ENCODE results near the gene GPATCH4. TPM values are rescaled to one million over a fixed set of nuclear protein-coding genes. Genes with fewer than 3 reads are reported as not detected.
"Not testable (repeated sequence)": the region's sequence is repeated elsewhere in the genome, so short reads cannot be mapped to it uniquely, and the experiment has no call there.

GPATCH4 gene
- total RNA-seq, 2 experiments from 2014 or later: 29.9 to 33.4 TPM

DNA sequence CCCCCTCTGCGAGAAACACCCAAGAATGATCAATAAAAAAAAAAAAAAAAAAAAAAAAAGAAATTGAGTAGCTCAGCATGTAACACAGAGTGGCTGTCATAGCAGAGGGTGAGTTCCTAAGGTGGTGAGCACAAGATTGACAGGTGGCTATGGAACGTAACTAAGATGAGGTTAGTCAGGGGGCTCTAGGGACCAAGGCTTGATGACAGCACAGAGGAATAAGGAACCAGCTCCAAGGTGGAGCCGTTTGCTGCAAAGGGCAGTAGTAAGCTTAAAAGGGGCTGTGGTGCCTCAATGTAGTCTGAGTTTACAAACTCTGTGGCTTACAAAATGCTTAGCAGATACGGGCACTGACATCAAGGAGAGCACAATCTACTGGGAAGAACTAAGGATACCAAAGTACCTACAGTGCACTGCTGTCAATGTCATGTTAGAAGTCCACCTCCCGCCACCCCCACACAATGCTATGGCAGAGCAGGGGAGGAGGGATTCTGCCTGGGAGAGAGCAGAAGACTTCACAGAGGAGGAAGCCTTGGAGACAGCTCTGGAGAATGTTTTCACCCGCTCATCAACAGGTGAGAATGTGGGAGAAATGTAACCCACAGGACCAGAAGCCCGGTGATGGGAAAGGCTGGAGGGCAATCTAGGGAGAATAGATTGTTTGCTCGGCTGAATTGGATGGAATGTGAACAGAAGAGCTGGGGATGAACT is 42.0 kb downstream of the GPATCH4 start:
- POLR2A ChIA-PET: no interaction called here
- Mint-ChIP-seq H3K27me3 (no peaks in the 10 kb centered on the region), H3K36me3 (ENCODE audit: low read depth) (peaks cover 18% of the 10 kb centered on the region), H3K27ac (no peak overlapping the region), H3K4me3 (no peak overlapping the region), H3K9me3 (no peaks in the 10 kb centered on the region), H3K4me1 (no peaks in the 10 kb centered on the region)
- no peak for DNase-seq
- CTCF ChIA-PET: interaction anchor here (0.5 to 1.0 kb wide), 2 partner anchors 8 to 184 kb away, joined by 3 to 4 read pairs; no protein-coding TSS in a partner anchor

DNA sequence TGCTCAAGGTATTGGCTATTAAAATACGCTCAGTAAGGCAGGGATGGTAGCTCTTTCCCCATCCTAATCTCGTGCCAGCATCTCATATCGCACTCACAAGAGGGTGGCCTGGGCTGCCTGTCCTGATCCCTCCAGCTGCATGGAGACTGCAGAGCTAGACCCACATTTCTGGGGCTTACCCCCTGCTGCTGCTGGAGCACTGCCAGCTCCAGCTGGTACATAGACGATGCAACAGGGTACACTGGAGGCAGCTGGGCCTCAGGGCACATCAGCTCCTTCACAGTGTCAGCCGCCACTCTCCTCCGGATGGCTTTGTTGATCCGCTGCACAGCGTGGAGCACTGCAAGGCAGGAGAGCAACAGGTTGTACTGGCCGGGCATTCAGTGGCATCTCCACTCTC is 44.9 kb downstream of the GPATCH4 start:
- no peak for DNase-seq
- ChIA-PET POLR2A (no interaction called here), CTCF (interaction anchor here (0.6 to 1.1 kb wide), 3 partner anchors 20 to 76 kb away, joined by 3 read pairs; partner anchors contain the start of gene TTC24)
- Mint-ChIP-seq H3K4me3 (no peak overlapping the region), H3K27me3 (no peaks in the 10 kb centered on the region), H3K27ac (no peak overlapping the region), H3K9me3 (no peaks in the 10 kb centered on the region), H3K36me3 (ENCODE audit: low read depth) (peaks cover 18% of the 10 kb centered on the region), H3K4me1 (peaks cover 2% of the 10 kb centered on the region)

DNA sequence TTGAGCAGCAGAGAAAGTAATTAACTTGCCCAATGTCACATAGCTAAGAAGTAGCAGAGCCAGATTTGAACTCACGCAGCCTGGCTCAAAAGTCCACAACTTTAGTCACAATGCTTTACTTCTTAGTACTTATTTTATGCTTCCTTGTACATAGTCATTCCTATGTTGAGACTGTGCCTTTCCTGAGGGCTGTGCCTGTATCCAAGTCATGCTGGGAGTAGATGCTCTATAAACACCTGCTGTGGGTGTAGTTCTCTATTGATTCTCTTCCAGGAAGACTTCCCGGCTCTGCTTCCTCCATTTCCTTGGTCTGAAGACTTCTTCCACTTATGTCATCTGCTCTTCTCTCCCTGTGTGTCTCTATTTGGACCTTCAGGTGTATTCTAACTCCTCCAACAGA is 45.6 kb downstream of the GPATCH4 start:
- Mint-ChIP-seq H3K36me3 (ENCODE audit: low read depth) (peaks cover 18% of the 10 kb centered on the region), H3K4me3 (no peak overlapping the region), H3K9me3 (no peaks in the 10 kb centered on the region), H3K27ac (no peak overlapping the region), H3K4me1 (peaks cover 2% of the 10 kb centered on the region), H3K27me3 (no peaks in the 10 kb centered on the region)
- CTCF ChIA-PET: interaction anchor here (1.0 to 2.0 kb wide), 5 partner anchors 16 to 110 kb away, joined by 3 to 8 read pairs (median 4); partner anchors contain the start of genes IQGAP3, MEF2D and TTC24
- DNase-seq: no peak
- POLR2A ChIA-PET: no interaction called here

DNA sequence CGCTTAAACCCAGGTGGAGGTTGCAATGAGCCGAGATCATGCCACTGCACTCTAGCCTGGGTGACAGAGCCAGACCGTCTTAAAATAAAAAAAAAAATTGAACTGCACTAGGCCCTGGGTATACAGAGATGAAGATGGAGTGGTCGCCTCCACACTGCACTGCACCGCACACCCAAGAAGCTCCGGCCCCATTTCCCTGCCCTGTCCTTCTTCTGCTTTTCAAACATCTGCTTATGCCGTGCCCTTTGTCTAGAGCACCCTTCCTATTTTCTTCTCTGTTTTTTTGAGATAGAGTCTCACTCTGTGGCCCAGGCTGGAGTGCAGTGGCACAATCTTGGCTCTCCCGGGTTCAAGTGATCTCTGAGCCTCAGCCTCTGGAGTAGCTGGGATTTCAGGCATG is 46.3 kb downstream of the GPATCH4 start:
- Mint-ChIP-seq H3K4me3 (no peak overlapping the region), H3K27me3 (no peaks in the 10 kb centered on the region), H3K36me3 (ENCODE audit: low read depth) (peaks cover 18% of the 10 kb centered on the region), H3K9me3 (no peaks in the 10 kb centered on the region), H3K4me1 (peaks cover 2% of the 10 kb centered on the region), H3K27ac (no peak overlapping the region)
- POLR2A ChIA-PET: no interaction called here
- DNase-seq: no peak
- CTCF ChIA-PET: interaction anchor here (1.5 to 2.0 kb wide), 3 partner anchors 16 to 109 kb away, joined by 4 to 8 read pairs (median 5); partner anchors contain the start of genes IQGAP3 and MEF2D

DNA sequence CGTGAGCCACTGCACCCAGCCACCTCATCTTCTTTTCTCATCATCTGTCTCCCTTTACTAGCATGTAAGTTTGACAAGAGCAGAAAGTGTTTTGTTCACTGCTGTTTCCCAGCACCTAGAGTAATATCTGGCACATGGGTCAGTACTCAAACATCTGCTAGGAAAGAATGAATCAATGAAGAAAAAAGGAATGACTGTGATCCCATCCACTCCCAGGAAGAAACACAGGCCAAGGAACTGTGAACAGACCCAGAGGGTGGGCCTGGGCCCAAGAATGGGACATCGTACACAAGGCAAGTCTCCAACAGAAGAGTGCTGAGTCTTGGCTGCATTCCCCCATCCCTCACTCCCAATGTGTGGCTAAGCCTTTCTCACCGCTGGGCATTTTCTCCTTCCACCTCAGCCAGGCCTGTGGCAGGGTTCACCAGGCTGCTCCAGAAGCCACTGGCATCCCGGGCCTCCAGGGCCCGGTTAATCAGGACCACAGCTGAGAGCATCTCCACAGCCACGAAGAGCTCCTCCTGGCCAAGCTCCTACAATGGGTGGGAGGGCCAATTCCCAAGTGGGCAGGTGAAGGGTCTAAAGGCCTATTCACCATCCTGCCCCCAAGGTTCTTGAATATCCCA is 47.3 kb downstream of the GPATCH4 start:
- no peak overlapping the region for H3K4me3 Mint-ChIP-seq
- H3K4me1 Mint-ChIP-seq: peaks cover 2% of the 10 kb centered on the region
- POLR2A ChIA-PET: no interaction called here
- H3K27ac Mint-ChIP-seq: no peak overlapping the region
- CTCF ChIA-PET: interaction anchor here (1.5 to 2.0 kb wide), 3 partner anchors 17 to 108 kb away, joined by 4 to 8 read pairs (median 5); partner anchors contain the start of genes IQGAP3 and MEF2D
- no peak for DNase-seq
- H3K27me3 Mint-ChIP-seq: no peaks in the 10 kb centered on the region
- peaks cover 14% of the 10 kb centered on the region for H3K36me3 Mint-ChIP-seq (ENCODE audit: low read depth)
- no peaks in the 10 kb centered on the region for H3K9me3 Mint-ChIP-seq

DNA sequence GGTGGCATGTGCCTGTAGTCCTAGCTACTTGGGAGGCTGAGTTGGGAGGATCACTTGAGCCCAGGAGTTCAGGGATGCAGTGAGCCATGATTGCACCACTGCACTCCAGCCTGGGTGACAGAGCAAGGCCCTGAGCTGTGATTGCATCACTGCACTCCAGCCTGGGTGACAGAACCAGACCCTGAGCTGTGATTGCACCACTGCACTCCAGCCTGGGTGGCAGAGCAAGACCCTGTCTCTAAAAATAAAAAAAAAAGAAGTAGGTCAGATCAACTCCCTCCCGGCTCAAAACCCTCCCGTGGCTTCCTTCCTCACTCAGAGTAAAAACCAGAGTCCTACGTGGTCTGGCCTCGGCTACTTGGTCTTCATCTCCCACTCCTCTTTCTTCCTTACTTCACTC is 48.3 kb downstream of the GPATCH4 start:
- H3K4me3 Mint-ChIP-seq, H3K4me1 Mint-ChIP-seq, H3K27ac Mint-ChIP-seq, DNase-seq, H3K9me3 Mint-ChIP-seq, POLR2A ChIA-PET, H3K27me3 Mint-ChIP-seq: not testable (repeated sequence)
- CTCF ChIA-PET: interaction anchor here (1.2 to 1.7 kb wide), 2 partner anchors 12 to 62 kb away, joined by 4 read pairs; no protein-coding TSS in a partner anchor
- peaks cover 16% of the 10 kb centered on the region for H3K36me3 Mint-ChIP-seq (ENCODE audit: low read depth)

DNA sequence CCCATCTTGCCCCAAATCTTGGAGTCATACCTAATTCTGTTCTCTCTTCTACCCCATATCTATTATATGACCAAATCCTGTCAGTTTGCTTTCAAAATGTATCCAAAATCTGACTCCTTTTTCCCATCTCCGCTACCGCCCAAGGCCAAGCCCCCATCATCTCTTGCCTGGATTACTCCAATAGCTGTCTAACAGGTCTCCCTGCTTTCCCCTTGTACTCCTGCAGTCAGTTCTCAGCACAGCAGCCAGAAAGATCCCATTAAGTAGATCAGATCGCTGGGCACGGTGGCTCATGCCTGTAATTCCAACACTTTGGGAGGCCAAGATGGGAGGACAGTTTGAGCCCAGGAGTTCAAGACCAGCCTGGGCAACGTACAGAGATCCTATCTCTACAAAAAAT is 48.8 kb downstream of the GPATCH4 start:
- no peak overlapping the region for H3K4me3 Mint-ChIP-seq
- no peak overlapping the region for H3K27ac Mint-ChIP-seq
- peaks cover 2% of the 10 kb centered on the region for H3K4me1 Mint-ChIP-seq
- no peaks in the 10 kb centered on the region for H3K27me3 Mint-ChIP-seq
- DNase-seq: no peak
- no peaks in the 10 kb centered on the region for H3K9me3 Mint-ChIP-seq
- H3K36me3 Mint-ChIP-seq (ENCODE audit: low read depth): peaks cover 17% of the 10 kb centered on the region
- CTCF ChIA-PET: interaction anchor here (1.2 to 1.7 kb wide), 3 partner anchors 13 to 62 kb away, joined by 4 read pairs; no protein-coding TSS in a partner anchor
- POLR2A ChIA-PET: no interaction called here

DNA sequence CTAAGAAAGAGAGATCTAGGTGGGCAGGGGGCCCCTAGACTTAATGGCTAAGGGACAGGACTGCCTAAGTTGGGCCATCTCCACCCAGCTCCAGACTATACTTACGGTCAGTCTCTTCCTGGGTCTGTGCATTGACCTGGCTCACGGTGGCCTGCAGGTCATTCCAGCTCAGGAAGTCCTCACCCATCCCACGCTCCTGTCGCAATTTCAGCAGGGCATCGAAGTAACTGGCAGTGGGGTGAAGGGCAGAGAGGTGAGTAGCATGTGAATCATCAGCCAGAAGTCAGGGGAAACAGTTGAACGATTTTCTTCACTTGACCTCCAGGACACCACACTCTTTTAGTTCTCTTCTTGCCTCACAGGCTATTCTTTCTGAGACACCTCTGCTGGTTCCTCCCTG is 49.4 kb downstream of the GPATCH4 start:
- Mint-ChIP-seq H3K4me1 (peaks cover 2% of the 10 kb centered on the region), H3K36me3 (ENCODE audit: low read depth) (peaks cover 21% of the 10 kb centered on the region), H3K27ac (no peak overlapping the region), H3K9me3 (no peaks in the 10 kb centered on the region), H3K4me3 (no peak overlapping the region), H3K27me3 (no peaks in the 10 kb centered on the region)
- no peak for DNase-seq
- ChIA-PET CTCF (interaction anchor here (1.2 to 2.6 kb wide), 5 partner anchors 11 to 61 kb away, joined by 4 to 7 read pairs (median 4); no protein-coding TSS in a partner anchor), POLR2A (no interaction called here)

DNA sequence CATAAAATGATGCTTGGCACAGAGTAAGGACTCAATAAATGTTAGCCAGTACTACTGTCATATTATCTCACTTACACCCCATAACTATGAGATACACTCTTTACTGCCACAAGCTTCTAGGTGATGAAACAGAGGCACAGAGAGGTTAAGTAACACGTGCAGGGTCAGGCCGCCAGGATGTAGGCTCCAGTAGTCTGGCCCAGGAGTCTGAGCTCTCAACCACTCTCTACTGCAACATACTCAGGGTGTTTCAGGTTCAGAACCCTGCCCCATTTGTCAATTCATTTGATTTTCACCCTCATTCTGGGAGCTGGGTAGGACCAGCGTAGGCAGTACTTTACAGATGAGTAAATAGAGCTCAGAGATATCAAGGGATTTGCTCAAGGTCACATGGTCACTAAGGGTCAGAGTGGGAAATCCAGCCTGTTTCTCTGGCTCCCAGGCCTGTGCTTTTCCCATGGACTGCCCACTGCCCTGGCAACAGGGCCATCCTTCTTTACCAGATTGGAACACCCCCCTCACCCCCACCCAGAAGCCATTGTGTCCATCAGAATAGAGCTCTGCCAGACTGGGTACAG is 50.1 kb downstream of the GPATCH4 start:
- no peak overlapping the region for H3K4me3 Mint-ChIP-seq
- no peak for DNase-seq
- H3K4me1 Mint-ChIP-seq: peaks cover 2% of the 10 kb centered on the region
- no peaks in the 10 kb centered on the region for H3K27me3 Mint-ChIP-seq
- H3K36me3 Mint-ChIP-seq (ENCODE audit: low read depth): peaks cover 24% of the 10 kb centered on the region
- H3K27ac Mint-ChIP-seq: no peak overlapping the region
- CTCF ChIA-PET: interaction anchor here (1.2 to 2.6 kb wide), 4 partner anchors 11 to 50 kb away, joined by 4 to 7 read pairs (median 4); no protein-coding TSS in a partner anchor
- POLR2A ChIA-PET: no interaction called here
- no peaks in the 10 kb centered on the region for H3K9me3 Mint-ChIP-seq

DNA sequence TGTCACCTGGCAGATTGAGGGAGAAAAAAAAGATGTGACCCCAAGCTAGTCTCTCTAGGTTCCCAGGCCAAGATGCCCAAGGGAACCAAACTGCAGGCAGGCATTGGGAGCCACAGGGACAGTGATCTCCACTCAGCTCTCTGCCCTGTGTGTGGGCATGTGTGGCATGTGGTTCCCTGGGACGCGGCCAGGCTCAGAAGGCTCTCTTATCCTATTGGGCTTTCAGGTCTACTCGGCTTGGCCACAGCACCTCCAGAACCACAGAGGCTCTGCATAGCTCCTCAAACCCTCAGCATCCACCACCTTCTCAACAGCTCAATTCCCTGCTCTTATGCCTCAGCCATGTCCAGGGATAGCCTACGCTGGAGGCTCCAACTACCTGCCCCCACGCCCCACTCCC is 50.9 kb downstream of the GPATCH4 start:
- no peaks in the 10 kb centered on the region for H3K9me3 Mint-ChIP-seq
- CTCF ChIA-PET: interaction anchor here (0.7 to 2.6 kb wide), 3 partner anchors 10 to 49 kb away, joined by 3 to 7 read pairs (median 4); no protein-coding TSS in a partner anchor

DNA sequence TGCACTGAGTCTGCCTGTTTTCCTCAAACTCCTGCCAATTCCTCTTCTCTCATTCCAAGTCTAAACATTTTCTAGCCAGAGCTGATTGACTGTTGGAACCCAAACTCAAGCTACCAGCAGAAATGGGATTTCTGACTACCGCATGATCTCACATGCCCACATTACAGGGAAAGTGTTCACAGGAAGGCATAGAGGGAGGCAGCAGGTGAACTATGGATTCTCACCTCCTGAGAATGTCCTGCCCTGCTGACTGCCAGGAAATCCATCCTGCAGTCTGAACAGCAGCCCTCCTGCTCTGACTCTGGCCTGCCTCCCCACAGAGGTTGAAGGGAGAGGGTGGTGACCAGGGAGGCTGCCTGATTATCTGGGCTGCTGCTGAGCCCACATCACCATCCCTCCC is 51.4 kb downstream of the GPATCH4 start:
- Mint-ChIP-seq H3K27ac (no peak overlapping the region), H3K4me3 (no peak overlapping the region), H3K36me3 (ENCODE audit: low read depth) (peaks cover 22% of the 10 kb centered on the region), H3K4me1 (peaks cover 2% of the 10 kb centered on the region), H3K27me3 (no peaks in the 10 kb centered on the region), H3K9me3 (no peaks in the 10 kb centered on the region)
- no peak for DNase-seq
- ChIA-PET CTCF (interaction anchor here (0.7 to 2.6 kb wide), 2 partner anchors 9 to 45 kb away, joined by 3 to 7 read pairs; no protein-coding TSS in a partner anchor), POLR2A (no interaction called here)

More for the DNA sequence above, 50.9 kb downstream of the GPATCH4 start:
- DNase-seq: no peak
- Mint-ChIP-seq H3K27ac (no peak overlapping the region), H3K4me3 (no peak overlapping the region), H3K36me3 (ENCODE audit: low read depth) (peaks cover 22% of the 10 kb centered on the region), H3K27me3 (no peaks in the 10 kb centered on the region), H3K4me1 (peaks cover 2% of the 10 kb centered on the region)
- POLR2A ChIA-PET: no interaction called here

DNA sequence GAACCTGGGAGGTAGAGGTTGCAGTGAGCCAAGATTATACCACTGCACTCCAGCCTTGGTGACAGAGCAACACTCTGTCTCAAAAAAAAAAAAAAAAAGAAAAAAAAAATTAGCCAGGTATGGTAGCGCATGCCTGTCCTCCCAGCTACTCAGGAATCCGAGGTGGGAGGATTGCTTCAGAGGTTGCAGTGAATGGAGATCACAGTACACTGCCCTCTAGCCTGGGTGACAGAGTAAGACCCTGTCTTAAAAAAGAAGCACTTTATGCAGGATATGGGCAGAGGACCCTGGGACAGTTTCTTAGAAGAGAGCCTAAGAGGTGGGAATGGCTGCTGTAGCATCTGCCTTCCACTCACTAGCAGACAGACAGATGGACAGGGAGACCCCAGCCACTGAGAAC is 51.9 kb downstream of the GPATCH4 start:
- Mint-ChIP-seq H3K27me3 (no peaks in the 10 kb centered on the region), H3K36me3 (ENCODE audit: low read depth) (peaks cover 21% of the 10 kb centered on the region), H3K9me3 (no peaks in the 10 kb centered on the region), H3K4me1 (peaks cover 2% of the 10 kb centered on the region), H3K27ac (no peak overlapping the region), H3K4me3 (no peak overlapping the region)
- ChIA-PET POLR2A (no interaction called here), CTCF (interaction anchor here (0.7 to 2.6 kb wide), 3 partner anchors 9 to 45 kb away, joined by 3 to 7 read pairs (median 4); no protein-coding TSS in a partner anchor)
- DNase-seq: no peak

DNA sequence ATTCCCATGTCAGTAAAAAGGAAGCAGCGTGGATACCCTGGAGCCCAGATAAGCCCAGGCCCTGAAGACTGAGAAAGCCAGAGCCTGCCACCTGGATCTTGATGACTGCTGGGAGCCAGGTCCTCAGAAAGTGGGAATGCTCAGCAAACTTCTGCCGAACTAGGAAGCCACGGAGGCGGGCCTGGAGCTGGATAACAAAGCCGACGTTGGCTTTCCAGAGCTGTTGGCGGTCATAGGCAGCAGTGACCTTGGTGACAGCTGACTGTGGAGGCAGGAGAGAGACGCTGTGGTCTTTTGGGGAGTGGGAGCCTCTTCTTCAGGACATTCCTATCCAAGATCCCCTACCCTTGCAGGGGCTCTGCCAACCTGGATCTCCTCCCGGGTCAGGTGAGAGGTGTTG is 53.3 kb downstream of the GPATCH4 start:
- no peaks in the 10 kb centered on the region for H3K4me1 Mint-ChIP-seq
- H3K27me3 Mint-ChIP-seq: no peaks in the 10 kb centered on the region
- POLR2A ChIA-PET: no interaction called here
- H3K9me3 Mint-ChIP-seq: no peaks in the 10 kb centered on the region
- H3K36me3 Mint-ChIP-seq (ENCODE audit: low read depth): peaks cover 17% of the 10 kb centered on the region
- no peak overlapping the region for H3K27ac Mint-ChIP-seq
- H3K4me3 Mint-ChIP-seq: no peak overlapping the region
- CTCF ChIA-PET: interaction anchor here (0.8 kb wide), 1 partner anchor 143 kb away, joined by 3 read pairs; no protein-coding TSS in a partner anchor
- DNase-seq: no peak
